WTC11 (cell line): ENCODE measurements around the gene FOXO3. TPM values are rescaled to one million over a fixed set of nuclear protein-coding genes. Genes with fewer than 3 reads are reported as not detected.

Experiments used
- ATAC-seq: fragments of 200-7000 bp; cut with Tn5 transposase; 2 replicates; pipeline ENCODE4 v1.10.0; 2021; ENCODE audit warnings: mild to moderate bottlenecking, moderate library complexity
- CTCF ChIA-PET: fragments of 300-600 bp; sonication (Branson Sonifier 250); formaldehyde crosslinking; loops from one replicate; lab custom pipeline; 2021; ENCODE audit warnings: antibody characterized with exemption; lab: Charles Lee
- POLR2A ChIA-PET: fragments of 350-600 bp; sonication (Branson Sonifier 250); formaldehyde crosslinking; loops from one replicate; lab custom pipeline; 2021; ENCODE audit warnings: antibody characterized with exemption; lab: Charles Lee
- DNase-seq: peaks from one replicate; pipeline ENCODE4 v3.0.0; 2021; ENCODE audit warnings: low spot score
- H3K27ac Mint-ChIP-seq: 2 replicates; pipeline ENCODE4 v1.8.0; 2021; ENCODE audit warnings: mixed read lengths
- H3K27me3 Mint-ChIP-seq: 2 replicates; pipeline ENCODE4 v1.8.0; 2021; ENCODE audit warnings: low read depth, mild to moderate bottlenecking, moderate library complexity, mixed read lengths
- H3K36me3 Mint-ChIP-seq: 2 replicates; pipeline ENCODE4 v1.8.0; 2021; ENCODE audit warnings: mixed read lengths
- H3K4me1 Mint-ChIP-seq: 2 replicates; pipeline ENCODE4 v1.8.0; 2022; ENCODE audit warnings: mixed read lengths
- H3K4me3 Mint-ChIP-seq: 2 replicates; pipeline ENCODE4 v1.8.0; 2021; ENCODE audit warnings: mild to moderate bottlenecking, moderate library complexity, mixed read lengths
- H3K9me3 Mint-ChIP-seq: 2 replicates; pipeline ENCODE4 v1.8.0; 2021; ENCODE audit warnings: mixed read lengths
- ESRRA ChIP-seq: sonication (generic); formaldehyde crosslinking; IDR thresholded peaks from 2 replicates; pipeline ENCODE4 v1.8.1; 2022; ENCODE audit warnings: mild to moderate bottlenecking, missing genetic modification reagents, borderline replicate concordance
- GABPB1 ChIP-seq: sonication (generic); formaldehyde crosslinking; IDR thresholded peaks from 2 replicates; pipeline ENCODE4 v1.8.1; 2023; ENCODE audit warnings: mild to moderate bottlenecking, missing genetic modification reagents
- GRHL2 ChIP-seq: fragments of 250-450 bp; sonication (Bioruptor Pico); IDR thresholded peaks from 2 replicates; pipeline ENCODE4 v1.8.0; 2022; ENCODE audit warnings: mild to moderate bottlenecking, moderate library complexity; ENCODE audit not compliant: insufficient replicate concordance, severe bottlenecking
- NR2C2 ChIP-seq: sonication (generic); formaldehyde crosslinking; IDR thresholded peaks from 2 replicates; pipeline ENCODE4 v1.8.0; 2022; ENCODE audit warnings: mild to moderate bottlenecking, missing genetic modification reagents
- OVOL2 ChIP-seq: fragments of 250-450 bp; sonication (Bioruptor Pico); IDR thresholded peaks from 2 replicates; pipeline ENCODE4 v1.9.0; 2021; ENCODE audit warnings: mild to moderate bottlenecking, borderline replicate concordance
- SMAD3 ChIP-seq: sonication (generic); formaldehyde crosslinking; IDR thresholded peaks from 2 replicates; pipeline ENCODE4 v1.8.0; 2022; ENCODE audit warnings: missing genetic modification reagents, mild to moderate bottlenecking, borderline replicate concordance
- SP1 ChIP-seq: sonication (generic); formaldehyde crosslinking; conservative IDR thresholded peaks from 2 replicates; pipeline ENCODE4 v1.8.1; 2022; ENCODE audit warnings: missing genetic modification reagents
- TEAD4 ChIP-seq: sonication (generic); formaldehyde crosslinking; IDR thresholded peaks from 2 replicates; pipeline ENCODE4 v1.8.0; 2022; ENCODE audit warnings: mild to moderate bottlenecking, missing genetic modification reagents
- ZBTB21 ChIP-seq: sonication (generic); formaldehyde crosslinking; IDR thresholded peaks from 2 replicates; pipeline ENCODE4 v1.8.1; 2023; ENCODE audit warnings: mild to moderate bottlenecking, missing genetic modification reagents, borderline replicate concordance
- ZNF219 ChIP-seq: sonication (generic); formaldehyde crosslinking; IDR thresholded peaks from 2 replicates; pipeline ENCODE4 v1.8.0; 2023; ENCODE audit warnings: missing genetic modification reagents, mild to moderate bottlenecking, borderline replicate concordance
- ZNF396 ChIP-seq: fragments of 250-450 bp; sonication (Bioruptor Pico); IDR thresholded peaks from 2 replicates; pipeline ENCODE4 v1.8.0; 2021; ENCODE audit warnings: mild to moderate bottlenecking, moderate library complexity, borderline replicate concordance
- ZNF416 ChIP-seq: fragments of 250-450 bp; sonication (Bioruptor Pico); IDR thresholded peaks from 2 replicates; pipeline ENCODE4 v1.9.0; 2021; ENCODE audit warnings: mild to moderate bottlenecking, inconsistent platforms
- total RNA-seq: library from RNA; stranded (reverse); gene quantifications from 3 replicates; pipeline ENCODE4 v1.2.3, GENCODE V29; 2021
- TF ChIP-seq, protein P1 (sequence below): sonication (generic); formaldehyde crosslinking; IDR thresholded peaks from 2 replicates; pipeline ENCODE4 v1.8.0; 2022; ENCODE audit warnings: mild to moderate bottlenecking, missing genetic modification reagents
- TF ChIP-seq, protein P2 (sequence below): fragments of 250-450 bp; sonication (Bioruptor Pico); IDR thresholded peaks from 2 replicates; pipeline ENCODE4 v1.9.0; 2021; ENCODE audit warnings: mild to moderate bottlenecking, borderline replicate concordance
- TF ChIP-seq, protein P3 (sequence below): sonication (generic); formaldehyde crosslinking; IDR thresholded peaks from 2 replicates; pipeline ENCODE4 v1.8.1; 2023; ENCODE audit warnings: mild to moderate bottlenecking, missing genetic modification reagents, moderate library complexity
- TF ChIP-seq, protein P4 (sequence below): sonication (generic); formaldehyde crosslinking; IDR thresholded peaks from 2 replicates; pipeline ENCODE4 v1.8.1; 2022; ENCODE audit warnings: low read depth, missing genetic modification reagents, borderline replicate concordance
- TF ChIP-seq, protein P5 (sequence below): sonication (generic); formaldehyde crosslinking; IDR thresholded peaks from 2 replicates; pipeline ENCODE4 v1.8.1; 2022; ENCODE audit warnings: missing genetic modification reagents, borderline replicate concordance

The FOXO3 gene
- total RNA-seq, 1 experiment from 2014 or later: 15.6 TPM

DNA sequence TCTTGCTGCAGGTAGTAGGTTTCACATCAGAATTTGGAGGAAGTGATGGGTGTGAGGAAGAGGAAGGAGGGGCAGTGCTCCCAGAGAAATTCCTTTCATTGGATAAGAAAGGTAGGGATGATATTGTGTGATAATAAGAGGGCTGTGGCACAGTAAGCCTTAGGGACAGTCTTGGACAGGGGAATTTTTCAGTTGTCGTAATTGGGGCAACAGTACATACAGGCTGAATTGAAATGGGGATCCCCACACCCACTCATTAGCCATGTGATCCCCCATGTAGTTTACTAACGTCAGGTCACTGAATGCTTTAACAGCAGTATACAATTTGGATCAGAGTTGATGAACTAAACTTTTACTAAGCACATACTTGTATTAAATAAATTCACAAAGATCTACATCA, 79.4 kb downstream of the FOXO3 start:
- ChIA-PET POLR2A (no interaction called here), CTCF (interaction anchor here (1.4 kb wide), 1 partner anchor 253 kb away, joined by 3 read pairs; no protein-coding TSS in a partner anchor)
- Mint-ChIP-seq H3K27me3 (no peaks in the 10 kb centered on the region), H3K9me3 (no peaks in the 10 kb centered on the region), H3K27ac (no peak overlapping the region), H3K4me3 (no peak overlapping the region), H3K36me3 (no peaks in the 10 kb centered on the region), H3K4me1 (peaks cover 65% of the 10 kb centered on the region)
- TF ChIP-seq ESRRA (CRISPR knock-in tag) (no peak), ZBTB21 (CRISPR knock-in tag) (no peak), OVOL2 (CRISPR knock-in tag) (no peak), SMAD3 (no peak), ZNF219 (CRISPR knock-in tag) (no peak), ZNF396 (CRISPR knock-in tag) (no peak), NR2C2 (CRISPR knock-in tag) (no peak), GABPB1 (no peak), TEAD4 (CRISPR knock-in tag) (no peak), GRHL2 (CRISPR knock-in tag) (no peak), SP1 (CRISPR knock-in tag) (no peak), ZNF416 (CRISPR knock-in tag) (no peak)
- TF ChIP-seq, protein P1, sequence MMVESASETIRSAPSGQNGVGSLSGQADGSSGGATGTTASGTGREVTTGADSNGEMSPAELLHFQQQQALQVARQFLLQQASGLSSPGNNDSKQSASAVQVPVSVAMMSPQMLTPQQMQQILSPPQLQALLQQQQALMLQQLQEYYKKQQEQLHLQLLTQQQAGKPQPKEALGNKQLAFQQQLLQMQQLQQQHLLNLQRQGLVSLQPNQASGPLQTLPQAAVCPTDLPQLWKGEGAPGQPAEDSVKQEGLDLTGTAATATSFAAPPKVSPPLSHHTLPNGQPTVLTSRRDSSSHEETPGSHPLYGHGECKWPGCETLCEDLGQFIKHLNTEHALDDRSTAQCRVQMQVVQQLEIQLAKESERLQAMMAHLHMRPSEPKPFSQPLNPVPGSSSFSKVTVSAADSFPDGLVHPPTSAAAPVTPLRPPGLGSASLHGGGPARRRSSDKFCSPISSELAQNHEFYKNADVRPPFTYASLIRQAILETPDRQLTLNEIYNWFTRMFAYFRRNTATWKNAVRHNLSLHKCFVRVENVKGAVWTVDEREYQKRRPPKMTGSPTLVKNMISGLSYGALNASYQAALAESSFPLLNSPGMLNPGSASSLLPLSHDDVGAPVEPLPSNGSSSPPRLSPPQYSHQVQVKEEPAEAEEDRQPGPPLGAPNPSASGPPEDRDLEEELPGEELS: no peak
- TF ChIP-seq, protein P2, sequence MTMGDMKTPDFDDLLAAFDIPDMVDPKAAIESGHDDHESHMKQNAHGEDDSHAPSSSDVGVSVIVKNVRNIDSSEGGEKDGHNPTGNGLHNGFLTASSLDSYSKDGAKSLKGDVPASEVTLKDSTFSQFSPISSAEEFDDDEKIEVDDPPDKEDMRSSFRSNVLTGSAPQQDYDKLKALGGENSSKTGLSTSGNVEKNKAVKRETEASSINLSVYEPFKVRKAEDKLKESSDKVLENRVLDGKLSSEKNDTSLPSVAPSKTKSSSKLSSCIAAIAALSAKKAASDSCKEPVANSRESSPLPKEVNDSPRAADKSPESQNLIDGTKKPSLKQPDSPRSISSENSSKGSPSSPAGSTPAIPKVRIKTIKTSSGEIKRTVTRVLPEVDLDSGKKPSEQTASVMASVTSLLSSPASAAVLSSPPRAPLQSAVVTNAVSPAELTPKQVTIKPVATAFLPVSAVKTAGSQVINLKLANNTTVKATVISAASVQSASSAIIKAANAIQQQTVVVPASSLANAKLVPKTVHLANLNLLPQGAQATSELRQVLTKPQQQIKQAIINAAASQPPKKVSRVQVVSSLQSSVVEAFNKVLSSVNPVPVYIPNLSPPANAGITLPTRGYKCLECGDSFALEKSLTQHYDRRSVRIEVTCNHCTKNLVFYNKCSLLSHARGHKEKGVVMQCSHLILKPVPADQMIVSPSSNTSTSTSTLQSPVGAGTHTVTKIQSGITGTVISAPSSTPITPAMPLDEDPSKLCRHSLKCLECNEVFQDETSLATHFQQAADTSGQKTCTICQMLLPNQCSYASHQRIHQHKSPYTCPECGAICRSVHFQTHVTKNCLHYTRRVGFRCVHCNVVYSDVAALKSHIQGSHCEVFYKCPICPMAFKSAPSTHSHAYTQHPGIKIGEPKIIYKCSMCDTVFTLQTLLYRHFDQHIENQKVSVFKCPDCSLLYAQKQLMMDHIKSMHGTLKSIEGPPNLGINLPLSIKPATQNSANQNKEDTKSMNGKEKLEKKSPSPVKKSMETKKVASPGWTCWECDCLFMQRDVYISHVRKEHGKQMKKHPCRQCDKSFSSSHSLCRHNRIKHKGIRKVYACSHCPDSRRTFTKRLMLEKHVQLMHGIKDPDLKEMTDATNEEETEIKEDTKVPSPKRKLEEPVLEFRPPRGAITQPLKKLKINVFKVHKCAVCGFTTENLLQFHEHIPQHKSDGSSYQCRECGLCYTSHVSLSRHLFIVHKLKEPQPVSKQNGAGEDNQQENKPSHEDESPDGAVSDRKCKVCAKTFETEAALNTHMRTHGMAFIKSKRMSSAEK (CRISPR knock-in tag): no peak
- TF ChIP-seq, protein P3, sequence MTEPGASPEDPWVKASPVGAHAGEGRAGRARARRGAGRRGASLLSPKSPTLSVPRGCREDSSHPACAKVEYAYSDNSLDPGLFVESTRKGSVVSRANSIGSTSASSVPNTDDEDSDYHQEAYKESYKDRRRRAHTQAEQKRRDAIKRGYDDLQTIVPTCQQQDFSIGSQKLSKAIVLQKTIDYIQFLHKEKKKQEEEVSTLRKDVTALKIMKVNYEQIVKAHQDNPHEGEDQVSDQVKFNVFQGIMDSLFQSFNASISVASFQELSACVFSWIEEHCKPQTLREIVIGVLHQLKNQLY: no peak
- TF ChIP-seq, protein P4, sequence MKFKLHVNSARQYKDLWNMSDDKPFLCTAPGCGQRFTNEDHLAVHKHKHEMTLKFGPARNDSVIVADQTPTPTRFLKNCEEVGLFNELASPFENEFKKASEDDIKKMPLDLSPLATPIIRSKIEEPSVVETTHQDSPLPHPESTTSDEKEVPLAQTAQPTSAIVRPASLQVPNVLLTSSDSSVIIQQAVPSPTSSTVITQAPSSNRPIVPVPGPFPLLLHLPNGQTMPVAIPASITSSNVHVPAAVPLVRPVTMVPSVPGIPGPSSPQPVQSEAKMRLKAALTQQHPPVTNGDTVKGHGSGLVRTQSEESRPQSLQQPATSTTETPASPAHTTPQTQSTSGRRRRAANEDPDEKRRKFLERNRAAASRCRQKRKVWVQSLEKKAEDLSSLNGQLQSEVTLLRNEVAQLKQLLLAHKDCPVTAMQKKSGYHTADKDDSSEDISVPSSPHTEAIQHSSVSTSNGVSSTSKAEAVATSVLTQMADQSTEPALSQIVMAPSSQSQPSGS (CRISPR knock-in tag): no peak
- TF ChIP-seq, protein P5, sequence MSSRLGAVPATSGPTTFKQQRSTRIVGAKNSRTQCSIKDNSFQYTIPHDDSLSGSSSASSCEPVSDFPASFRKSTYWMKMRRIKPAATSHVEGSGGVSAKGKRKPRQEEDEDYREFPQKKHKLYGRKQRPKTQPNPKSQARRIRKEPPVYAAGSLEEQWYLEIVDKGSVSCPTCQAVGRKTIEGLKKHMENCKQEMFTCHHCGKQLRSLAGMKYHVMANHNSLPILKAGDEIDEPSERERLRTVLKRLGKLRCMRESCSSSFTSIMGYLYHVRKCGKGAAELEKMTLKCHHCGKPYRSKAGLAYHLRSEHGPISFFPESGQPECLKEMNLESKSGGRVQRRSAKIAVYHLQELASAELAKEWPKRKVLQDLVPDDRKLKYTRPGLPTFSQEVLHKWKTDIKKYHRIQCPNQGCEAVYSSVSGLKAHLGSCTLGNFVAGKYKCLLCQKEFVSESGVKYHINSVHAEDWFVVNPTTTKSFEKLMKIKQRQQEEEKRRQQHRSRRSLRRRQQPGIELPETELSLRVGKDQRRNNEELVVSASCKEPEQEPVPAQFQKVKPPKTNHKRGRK (CRISPR knock-in tag): no peak
- ATAC-seq: no peak
- no peak for DNase-seq
